Activated T-cell treated with anti-CD3 and anti-CD28 coated beads for 24 hours (primary cell): ENCODE results near the gene SERPINH1.
A peak's percentile ranks its signal among the peaks of the same experiment; 100 is the strongest.

Experiments used
- DNase-seq: peaks from one replicate; pipeline ENCODE4 v3.0.0-alpha.2; 2020; ENCODE audit warnings: low read depth

SERPINH1 gene

DNA sequence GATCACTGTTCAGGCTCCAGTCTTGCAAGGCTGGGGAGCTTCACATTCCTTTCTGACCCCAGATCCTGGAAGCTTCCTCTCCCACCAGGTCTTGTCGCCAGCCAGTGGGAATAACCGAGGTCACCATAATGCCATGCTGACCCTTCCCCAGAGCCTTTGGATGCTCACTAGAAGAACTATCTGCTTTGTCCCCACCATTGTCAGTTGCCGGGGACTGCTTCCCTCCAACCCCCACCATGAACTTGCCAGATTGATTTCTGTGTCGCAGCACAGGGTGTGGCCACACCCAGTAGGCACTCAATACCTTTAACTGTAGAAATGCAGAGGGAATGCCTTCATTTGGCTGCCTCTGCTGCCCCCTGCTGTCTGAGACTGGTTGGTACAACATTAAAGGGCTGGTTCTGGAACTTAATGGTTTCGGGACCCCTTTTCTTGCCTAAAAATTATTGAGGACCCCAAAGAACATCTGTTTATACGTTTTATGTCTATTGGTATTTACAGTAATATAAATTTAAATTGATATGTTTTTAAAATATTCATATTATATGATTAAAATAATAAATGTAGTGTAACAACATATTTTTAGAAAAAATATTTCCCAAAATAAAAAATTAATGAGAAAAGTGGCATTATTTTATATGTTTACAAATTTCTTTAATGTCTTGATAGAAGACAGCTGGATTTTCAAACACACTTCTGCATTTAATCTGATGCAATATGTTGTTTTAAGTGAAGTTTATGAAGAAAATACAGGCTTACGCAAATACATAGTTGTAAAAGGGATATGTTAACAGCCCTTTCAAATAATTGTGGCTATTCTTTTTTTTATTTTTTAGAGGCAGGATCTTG, 29.6 kb upstream of the SERPINH1 start:
- DNase-seq = peak; percentile 77

DNA sequence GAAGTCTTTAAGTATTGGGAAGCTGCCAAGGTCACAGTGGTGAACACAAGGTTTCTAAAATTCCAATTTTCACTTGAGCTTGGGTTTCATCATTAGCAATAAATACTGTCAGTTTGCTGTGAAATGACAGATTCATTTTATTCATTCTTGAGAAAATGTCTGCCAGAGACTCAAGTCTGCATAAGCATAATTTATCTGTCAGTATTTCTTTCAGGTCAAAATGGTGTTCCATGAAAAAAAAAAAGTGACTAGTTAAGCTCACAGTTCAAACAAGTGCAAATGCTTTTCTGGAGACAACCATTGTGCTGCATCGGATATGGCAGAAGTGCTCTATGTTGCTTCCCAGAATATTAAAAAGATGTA, 28.2 kb upstream of the SERPINH1 start:
- DNase-seq = no peak

DNA sequence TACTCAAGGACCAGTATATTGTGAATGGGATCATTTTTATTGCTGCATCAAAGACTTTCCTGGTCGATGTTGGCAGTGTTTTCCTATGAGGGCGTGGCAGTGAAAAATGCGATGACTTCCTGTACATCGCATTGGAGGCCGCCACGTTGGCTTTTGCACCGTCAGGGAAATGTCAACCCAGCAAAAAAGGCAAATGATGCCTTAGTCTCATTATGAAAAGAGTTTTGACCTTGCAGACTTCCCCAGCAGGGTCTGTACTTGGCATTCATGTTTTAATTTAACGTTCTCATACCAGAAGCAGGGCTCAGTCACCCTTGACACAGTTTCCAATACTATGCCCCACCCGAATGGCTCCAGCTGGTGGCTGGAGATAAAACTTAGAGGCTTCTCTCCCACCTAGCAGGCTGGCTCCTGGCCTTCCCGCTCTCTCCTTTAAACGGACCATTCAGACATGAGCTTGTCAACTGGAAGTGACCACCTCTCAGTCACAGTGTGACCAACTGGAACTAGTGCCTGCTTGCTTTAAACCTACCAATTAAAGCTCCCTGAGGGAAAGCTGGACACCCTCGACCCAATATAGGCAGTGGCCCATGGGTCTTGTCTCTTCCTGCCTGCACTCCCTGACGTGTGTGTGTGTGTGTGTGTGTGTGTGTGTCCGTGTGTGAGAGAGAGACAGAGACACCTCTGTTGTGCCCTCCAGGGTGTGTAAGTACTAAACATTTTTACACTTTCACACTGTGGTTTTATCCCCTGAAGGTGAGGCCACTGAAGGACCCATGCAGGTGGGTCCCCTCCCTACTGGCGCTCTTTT, 27.6 kb upstream of the SERPINH1 start:
- no peak for DNase-seq

DNA sequence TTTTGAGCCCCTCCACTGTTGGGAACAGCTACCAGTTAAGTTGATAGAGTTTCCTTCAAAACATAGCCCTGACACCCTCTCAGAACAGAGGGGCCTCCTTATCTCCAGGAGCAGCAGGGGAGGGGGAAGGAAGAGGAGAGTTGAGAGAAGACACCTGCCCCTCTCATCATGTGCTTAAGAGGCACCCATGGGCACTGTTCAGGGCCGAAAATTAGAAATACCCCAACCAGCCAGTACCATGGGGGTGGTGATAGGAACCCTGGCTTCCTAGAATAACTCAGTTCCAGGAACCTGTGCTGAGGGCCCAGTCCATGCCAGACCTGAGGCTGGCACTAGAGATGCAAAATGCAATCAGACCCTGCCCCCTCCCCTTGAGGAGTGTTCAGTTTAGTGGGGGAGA, 27.0 kb upstream of the SERPINH1 start:
- DNase-seq = no peak

DNA sequence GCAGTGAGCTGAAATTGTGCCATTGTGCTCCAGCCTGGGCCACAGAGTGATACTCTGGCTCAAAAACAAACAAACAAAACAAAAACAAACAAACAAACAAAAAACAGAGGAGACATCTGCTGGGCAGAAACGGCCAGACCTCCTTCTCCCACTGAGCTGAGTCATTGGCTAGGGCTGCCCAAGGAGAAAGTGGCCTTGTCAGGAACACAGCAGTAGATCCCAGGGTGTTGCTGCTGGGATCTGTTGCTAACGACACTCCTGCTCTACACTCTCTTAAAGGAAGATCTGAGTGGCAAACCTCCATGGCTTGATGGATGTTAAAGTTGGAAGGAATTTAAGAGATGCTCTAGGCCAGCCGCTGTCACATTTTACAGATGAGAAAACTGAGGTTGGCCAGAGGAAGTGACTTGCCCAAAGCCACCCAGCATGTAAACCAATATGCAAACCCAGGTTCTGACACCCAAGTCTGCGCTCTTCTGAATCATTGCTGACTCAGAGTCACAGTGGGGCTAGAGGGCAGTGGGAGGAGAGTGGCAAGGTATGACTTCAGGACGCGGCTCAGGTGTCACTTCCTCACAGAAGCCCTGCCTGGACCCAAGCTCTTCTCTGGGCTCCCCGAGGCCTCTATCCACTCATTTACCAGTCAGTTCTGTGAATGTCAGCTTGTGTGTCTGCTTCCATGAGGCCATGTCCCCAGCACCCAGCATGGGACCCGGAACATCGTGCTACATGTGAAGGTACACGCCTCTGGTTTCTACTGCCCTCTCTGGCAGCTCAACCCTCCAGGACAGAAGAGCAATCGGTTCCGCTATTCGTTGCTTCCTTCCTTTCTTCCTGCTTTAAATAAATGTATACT, 25.0 kb upstream of the SERPINH1 start:
- no peak for DNase-seq

DNA sequence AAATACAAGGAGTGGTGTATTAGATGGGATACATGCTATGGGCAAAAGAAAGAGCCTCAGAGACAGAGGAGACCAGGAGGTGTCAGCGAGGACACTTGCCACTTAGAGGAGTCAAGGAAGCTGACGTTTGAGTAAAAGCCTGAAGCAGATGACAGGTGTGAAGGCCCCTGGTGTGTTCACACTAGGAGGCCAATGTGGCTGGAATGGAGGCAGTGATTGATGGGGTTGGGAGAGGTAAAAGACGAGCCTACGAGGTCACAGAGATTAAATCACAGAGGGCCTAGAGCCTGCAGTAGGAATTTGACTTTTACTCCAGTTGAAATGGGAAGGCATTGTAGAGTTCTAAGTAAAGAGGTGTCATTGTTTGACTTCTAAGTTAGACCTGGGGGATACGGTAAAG, 24.3 kb upstream of the SERPINH1 start:
- DNase-seq = no peak

DNA sequence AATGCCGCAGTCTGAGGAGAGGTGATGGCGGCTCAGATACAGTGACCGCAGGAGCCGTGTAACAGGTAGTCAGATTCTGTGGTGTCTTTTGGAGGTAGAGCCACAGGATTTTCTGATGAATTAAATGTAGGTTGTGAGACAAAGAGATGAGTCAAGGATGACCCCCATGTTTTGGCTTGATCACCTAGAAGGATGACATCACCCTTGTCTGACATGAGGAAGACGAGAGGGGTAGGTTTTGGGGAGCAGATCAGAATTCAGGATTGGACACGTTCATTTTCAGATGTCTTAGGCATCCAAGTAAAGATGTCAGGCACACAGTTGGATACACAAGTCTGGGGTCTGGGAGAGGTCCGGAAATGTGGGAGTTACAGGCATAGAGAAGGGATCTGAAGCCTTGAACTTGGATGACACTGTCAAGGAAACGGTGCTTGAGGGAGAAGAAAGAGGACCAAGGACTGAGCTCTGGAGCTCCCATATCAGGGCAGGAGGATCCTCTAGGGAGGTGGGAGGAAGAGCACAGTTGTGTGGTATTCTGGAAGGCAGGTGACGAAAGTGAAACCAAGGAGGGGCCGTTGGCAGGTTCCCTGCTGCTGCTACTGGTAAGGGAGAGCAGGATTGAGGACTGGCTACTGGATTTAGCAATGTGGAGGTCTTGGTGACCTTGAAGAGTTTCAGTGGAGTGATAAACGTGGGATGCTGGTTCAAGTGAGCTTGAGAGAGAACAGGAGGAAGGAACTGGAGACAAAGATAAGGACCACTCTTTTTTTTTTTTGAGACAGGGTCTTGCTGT, 23.7 kb upstream of the SERPINH1 start:
- DNase-seq = no peak

DNA sequence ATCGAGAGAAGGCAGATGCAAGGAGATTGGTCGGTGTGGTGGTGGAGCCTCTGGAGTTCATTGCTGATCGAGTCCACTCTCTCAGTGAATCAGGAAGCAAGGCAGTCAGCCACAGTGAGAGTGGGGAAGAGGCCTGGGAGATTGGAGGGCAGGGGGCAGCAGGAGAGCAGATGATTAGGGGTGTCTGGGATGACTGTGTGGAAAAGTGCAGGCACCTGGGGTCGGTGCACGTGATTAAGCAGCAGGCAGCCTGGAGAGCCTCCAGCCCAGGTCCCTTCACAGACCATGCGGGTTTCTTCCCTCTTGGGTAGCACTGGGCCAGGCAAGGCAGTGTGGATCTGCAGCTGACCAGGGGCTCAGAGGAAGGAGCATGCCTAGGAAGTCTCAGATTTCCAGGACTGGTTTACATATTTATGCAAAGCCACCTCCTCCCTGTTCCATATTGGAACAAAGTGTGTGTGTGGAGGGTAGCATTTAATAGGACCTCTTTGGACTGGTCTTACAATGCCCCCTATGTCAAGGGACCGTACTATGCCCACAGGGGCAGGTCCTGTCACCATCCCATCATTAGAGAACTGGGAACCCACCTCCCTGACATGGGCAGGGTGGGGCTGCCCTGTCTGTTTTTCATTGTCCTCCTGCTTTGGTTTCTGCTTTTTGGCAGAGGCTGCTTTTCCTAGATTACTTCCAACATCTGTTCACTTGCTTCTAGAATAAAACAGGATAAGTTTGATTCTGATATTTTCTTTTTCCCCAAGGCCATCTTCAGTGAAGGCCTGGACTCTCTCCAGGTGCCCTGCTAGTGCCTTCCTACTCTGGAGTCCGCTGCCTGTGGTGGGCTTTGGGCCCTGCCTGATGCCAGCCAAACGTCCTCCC, 22.4 kb upstream of the SERPINH1 start:
- DNase-seq = no peak

DNA sequence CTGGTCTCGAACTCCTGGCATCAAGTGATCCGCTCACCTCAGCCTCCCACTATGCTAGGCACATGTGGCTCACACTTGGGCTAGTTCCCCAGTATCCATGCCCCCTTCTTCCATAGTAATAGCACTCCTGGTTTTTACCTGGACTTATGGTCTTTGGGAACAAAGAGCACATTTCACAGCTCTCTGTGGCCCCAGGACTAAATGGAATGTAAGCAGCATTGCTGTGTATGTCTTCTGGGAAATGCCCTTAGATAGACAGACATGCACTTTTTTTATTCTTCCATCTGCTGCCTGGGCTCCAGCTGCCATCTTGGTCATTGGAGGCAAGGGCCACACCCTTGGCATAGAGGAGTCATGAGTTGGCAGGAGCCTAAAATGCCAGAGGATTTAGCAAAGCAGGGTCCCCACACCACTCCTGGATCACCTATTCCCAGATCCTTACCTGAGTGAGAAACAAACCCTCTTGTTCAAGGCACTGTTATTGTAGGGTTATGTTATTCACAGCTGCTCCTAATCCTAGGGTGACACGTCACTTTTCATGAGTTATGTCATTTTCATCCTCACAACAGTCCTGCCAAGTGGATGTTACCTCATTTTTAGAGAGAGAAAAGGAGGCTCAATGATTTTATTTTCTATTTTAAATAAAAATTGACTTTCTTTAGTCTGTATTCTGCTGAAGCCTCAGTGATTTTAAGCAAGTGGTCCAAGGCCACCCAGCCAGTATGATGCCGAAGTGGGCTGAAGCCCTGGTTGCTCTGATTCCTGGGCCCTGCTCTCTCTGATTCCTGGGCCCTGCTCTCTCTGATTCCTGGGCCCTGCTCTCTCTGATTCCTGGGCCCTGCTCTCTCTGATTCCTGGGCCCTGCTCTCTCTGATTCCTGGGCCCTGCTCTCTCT, 20.6 kb upstream of the SERPINH1 start:
- no peak for DNase-seq

DNA sequence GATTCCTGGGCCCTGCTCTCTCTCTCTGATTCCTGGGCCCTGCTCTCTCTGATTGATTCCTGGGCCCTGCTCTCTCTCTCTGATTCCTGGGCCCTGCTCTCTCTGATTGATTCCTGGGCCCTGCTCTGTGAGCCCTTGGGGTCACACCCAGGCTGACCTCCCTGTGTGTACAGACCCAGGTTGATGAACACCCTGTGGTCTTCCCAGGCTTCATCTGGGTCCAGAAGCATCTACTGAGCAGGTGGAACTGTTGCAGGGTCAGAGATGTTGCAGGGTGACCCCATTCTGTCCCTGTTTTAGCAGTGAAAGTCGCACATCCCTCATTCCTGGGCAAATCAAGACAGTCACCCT, 20.0 kb upstream of the SERPINH1 start:
- no peak for DNase-seq

DNA sequence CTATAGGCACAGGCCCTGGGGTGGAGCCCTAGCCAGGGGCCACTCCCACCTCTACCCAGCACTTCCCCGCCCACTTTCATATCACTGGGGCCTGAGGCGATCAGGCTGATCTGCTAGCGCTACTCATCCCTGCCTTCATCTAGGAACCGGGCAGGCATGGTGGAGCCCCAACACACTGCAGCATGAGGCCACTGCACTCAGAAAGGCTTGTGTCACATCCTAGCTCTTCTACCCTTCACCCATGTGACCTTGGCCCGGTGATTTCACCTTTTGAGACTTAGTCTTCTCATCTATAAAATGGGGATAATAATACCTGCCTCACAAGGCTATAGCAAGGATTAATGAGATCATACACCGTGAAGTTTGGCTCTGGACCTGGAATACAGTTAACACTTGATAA, 18.2 kb upstream of the SERPINH1 start:
- DNase-seq = no peak

DNA sequence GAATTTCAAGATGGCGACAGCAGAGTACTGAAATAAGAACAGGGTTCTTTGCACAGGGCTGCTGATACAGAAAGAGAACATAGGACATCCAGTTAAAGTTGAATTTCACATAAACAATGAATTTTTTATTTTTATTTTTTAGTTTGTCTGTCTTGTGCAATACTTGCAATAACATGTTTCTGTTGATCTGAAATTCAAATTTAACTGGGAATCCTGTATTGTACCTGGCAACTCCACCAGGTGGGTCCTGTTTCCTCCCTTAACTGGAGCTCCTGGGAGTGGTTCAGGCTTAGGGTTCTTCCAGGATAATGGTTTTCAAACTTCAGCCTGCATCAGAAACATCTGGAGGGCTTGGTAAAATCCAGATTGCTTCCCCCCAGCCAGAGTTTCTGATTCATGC, 14.9 kb upstream of the SERPINH1 start:
- no peak for DNase-seq

DNA sequence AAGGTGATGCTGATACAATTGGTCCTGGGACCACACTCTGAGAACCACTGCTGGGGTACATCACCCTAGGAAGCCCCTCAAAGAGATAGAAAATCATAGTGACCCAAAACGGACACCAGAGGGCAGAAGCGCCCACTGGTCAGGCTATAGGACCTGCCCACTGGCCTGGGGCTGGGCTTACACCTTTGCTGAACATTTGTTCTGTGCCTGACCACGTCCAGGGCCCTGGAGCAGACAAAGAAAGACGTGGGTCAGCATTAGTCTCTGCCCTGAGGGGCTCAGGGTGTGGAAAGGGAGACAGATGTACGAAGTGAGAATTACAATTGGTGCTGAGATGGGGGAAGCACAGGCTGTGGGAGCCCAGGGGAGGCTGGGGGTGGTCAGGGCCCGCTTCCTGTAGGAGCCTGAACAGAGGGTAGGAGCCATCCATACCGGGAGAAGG, 14.4 kb upstream of the SERPINH1 start:
- DNase-seq = no peak

GRCh38 chr11:75548595-75549272, 13.3 kb upstream of the SERPINH1 start:
- DNase-seq = no peak

GRCh38 chr11:75549370-75549958, 12.6 kb upstream of the SERPINH1 start:
- DNase-seq = no peak

GRCh38 chr11:75553182-75553581, 8.9 kb upstream of the SERPINH1 start:
- DNase-seq = no peak

DNA sequence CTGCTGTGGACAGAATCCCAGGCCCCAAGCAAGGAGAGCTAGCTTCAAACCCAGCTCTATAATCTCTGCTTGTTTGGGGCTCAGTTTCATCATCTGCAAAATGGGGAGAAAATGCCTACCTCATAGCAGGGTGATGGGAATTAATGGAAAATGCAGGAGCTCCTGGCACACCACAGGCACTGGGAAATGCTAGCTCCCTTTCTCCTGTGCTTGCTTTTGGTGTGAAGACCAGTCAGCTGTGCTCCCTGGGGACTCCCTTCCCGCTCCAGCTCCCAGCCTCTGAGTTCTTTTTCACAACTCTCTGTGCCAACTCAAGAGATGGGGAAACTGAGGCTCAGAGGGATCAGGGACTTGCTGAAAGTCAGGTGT, 8.2 kb upstream of the SERPINH1 start:
- no peak for DNase-seq

DNA sequence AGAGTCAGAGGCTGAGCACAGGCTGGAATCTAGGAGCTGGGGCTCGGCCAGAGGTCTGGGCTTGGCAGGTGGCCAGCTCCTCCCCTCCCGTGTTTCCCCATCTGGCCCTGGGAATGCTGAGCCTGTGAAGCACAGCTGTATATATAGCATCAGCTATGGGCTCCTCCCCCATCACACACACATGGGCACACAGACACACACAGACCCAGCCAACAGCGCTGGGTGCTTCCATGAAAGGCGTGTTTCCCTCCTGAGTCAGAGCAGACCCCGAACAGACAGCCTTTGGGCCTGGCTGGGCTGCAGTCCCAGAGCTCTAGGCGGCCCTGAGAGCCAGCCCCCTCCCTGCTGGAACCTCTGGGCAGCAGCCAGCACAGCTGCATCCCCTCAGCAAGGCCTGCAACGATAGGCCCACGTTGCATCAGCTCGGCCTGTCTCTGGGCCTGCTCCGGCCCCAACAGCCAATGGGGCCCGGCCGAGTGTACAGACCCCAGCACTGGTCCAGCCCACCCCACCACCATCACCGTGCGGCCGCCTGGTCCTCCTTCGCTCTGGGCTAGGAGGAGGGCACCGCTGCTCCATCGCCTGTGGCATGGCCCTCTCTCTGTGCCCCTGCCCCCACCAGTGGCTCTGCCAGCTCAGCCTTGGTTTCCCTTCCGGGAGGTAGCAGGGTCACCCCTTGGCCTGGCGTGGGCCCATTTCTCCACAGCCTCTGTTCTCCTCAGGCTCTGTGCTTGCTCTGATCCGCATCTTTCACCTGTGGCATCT, 7.6 kb upstream of the SERPINH1 start:
- DNase-seq = no peak
